Suprapubic skin (tissue), 4 donors: ENCODE results near the gene ZNF281. TPM values are rescaled to one million over a fixed set of nuclear protein-coding genes. Genes with fewer than 3 reads are reported as not detected.
"Not testable (repeated sequence)": the region's sequence is repeated elsewhere in the genome, so short reads cannot be mapped to it uniquely, and the experiment has no call there.

Source experiments
- DNase-seq, 2 donors: peaks; one replicate each; pipeline ENCODE4 v3.0.0-alpha.2; 2019; ENCODE audit warnings: low spot score in 2 of 2
- H3K27ac ChIP-seq: fragments of 200-600 bp; sonication (generic); one replicate; pipeline ENCODE4 v1.5.1; 2019
- H3K27me3 ChIP-seq: fragments of 200-600 bp; sonication (generic); one replicate; pipeline ENCODE4 v1.5.1; 2019
- H3K36me3 ChIP-seq: fragments of 200-600 bp; sonication (generic); one replicate; pipeline ENCODE4 v1.5.1; 2019
- H3K4me1 ChIP-seq: fragments of 200-600 bp; sonication (generic); one replicate; pipeline ENCODE4 v1.5.1; 2019
- H3K4me3 ChIP-seq: fragments of 200-600 bp; sonication (generic); one replicate; pipeline ENCODE4 v1.5.1; 2019; ENCODE audit warnings: mild to moderate bottlenecking
- H3K9me3 ChIP-seq: fragments of 200-600 bp; sonication (generic); one replicate; pipeline ENCODE4 v1.5.1; 2019
- CTCF ChIP-seq, 2 donors: fragments of 200-600 bp in 1 of 2; fragments of 450-650 bp in 1 of 2; sonication (generic) in 1 of 2; IDR thresholded peaks; one replicate each; pipeline ENCODE4 v1.5.1; 2016 to 2019; ENCODE audit warnings: antibody characterized with exemption in 2 of 2, mild to moderate bottlenecking in 1 of 2, moderate library complexity in 1 of 2
- EP300 ChIP-seq: sonication (generic); formaldehyde crosslinking; IDR thresholded peaks from one replicate; pipeline ENCODE4 v1.6.1; 2017; ENCODE audit warnings: antibody characterized with exemption
- POLR2A ChIP-seq, 2 donors: fragments of 450-650 bp; IDR thresholded peaks; one replicate each; pipeline ENCODE4 v1.6.1; 2017; ENCODE audit warnings: antibody characterized with exemption in 2 of 2, mild to moderate bottlenecking in 2 of 2, moderate library complexity in 2 of 2
- POLR2AphosphoS5 ChIP-seq, 3 donors: sonication (generic); formaldehyde crosslinking; IDR thresholded peaks; one replicate each; pipeline ENCODE4 v1.6.1; 2017; ENCODE audit warnings: antibody characterized with exemption in 3 of 3
- WGBS: methylation state at CpG from one replicate; pipeline ENCODE4 v1.1.5; 2018; 5-methylcytosine and 5-hydroxymethylcytosine counted together
- total RNA-seq, 4 donors: library from RNA; depleted of rRNA; stranded (reverse); fragments of >200 nt; gene quantifications; one replicate each; pipeline ENCODE4 v1.1.0, GENCODE V29; 2016

Gene ZNF281
- total RNA-seq, 4 donors from 2014 or later, result 4.5 to 9.4 (median 8.2) TPM

- H3K36me3 ChIP-seq, result no peaks in the 10 kb centered on the region
- no peak overlapping the region for H3K4me3 ChIP-seq
- no peak for DNase-seq
- TF ChIP-seq CTCF (IDR thresholded peaks at IDR 0.05), result no peak
- no peak for TF ChIP-seq POLR2A (IDR thresholded peaks at IDR 0.05)
- TF ChIP-seq POLR2AphosphoS5 (IDR thresholded peaks at IDR 0.05), result no peak
- TF ChIP-seq EP300, result no peak
- WGBS, result 58% methylated on average over 5 of the region's 5 CpGs
- no peaks in the 10 kb centered on the region for H3K27me3 ChIP-seq
- no peaks in the 10 kb centered on the region for H3K4me1 ChIP-seq
- no peaks in the 10 kb centered on the region for H3K9me3 ChIP-seq
- H3K27ac ChIP-seq, result no peak overlapping the region
These were observed 45.0 kb downstream of the ZNF281 start for GRCh38 chr1:200364831-200365230.

- Histone ChIP-seq H3K27ac (no peak overlapping the region), H3K27me3 (no peaks in the 10 kb centered on the region), H3K36me3 (no peaks in the 10 kb centered on the region), H3K4me1 (no peaks in the 10 kb centered on the region), H3K9me3 (no peaks in the 10 kb centered on the region), H3K4me3 (no peak overlapping the region)
- TF ChIP-seq POLR2A (IDR thresholded peaks at IDR 0.05) (no peak), POLR2AphosphoS5 (IDR thresholded peaks at IDR 0.05) (no peak), CTCF (IDR thresholded peaks at IDR 0.05) (no peak), EP300 (no peak)
- no peak for DNase-seq
- 82% methylated on average over 2 of the region's 2 CpGs for WGBS
These were observed 45.6 kb downstream of the ZNF281 start for GRCh38 chr1:200364091-200364759.

- Histone ChIP-seq H3K27ac (no peak overlapping the region), H3K4me1 (no peaks in the 10 kb centered on the region), H3K27me3 (no peaks in the 10 kb centered on the region), H3K36me3 (no peaks in the 10 kb centered on the region), H3K9me3 (no peaks in the 10 kb centered on the region), H3K4me3 (no peak overlapping the region)
- DNase-seq, result no peak
- 63% methylated on average over 5 of the region's 5 CpGs for WGBS
- TF ChIP-seq POLR2AphosphoS5 (IDR thresholded peaks at IDR 0.05), result no peak
- no peak for TF ChIP-seq CTCF (IDR thresholded peaks at IDR 0.05)
- no peak for TF ChIP-seq EP300
- TF ChIP-seq POLR2A (IDR thresholded peaks at IDR 0.05), result no peak
These were observed 46.4 kb downstream of the ZNF281 start for GRCh38 chr1:200363264-200363933.

GRCh38 chr1:200362421-200362820, 47.4 kb downstream of the ZNF281 start:
- TF ChIP-seq POLR2A (IDR thresholded peaks at IDR 0.05) (no peak), CTCF (IDR thresholded peaks at IDR 0.05) (no peak), POLR2AphosphoS5 (IDR thresholded peaks at IDR 0.05) (no peak), EP300 (no peak)
- 86% methylated on average over 2 of the region's 2 CpGs for WGBS
- no peaks in the 10 kb centered on the region for H3K4me1 ChIP-seq
- H3K4me3 ChIP-seq, result no peak overlapping the region
- H3K27ac ChIP-seq, result no peak overlapping the region
- no peaks in the 10 kb centered on the region for H3K27me3 ChIP-seq
- DNase-seq, result no peak
- H3K36me3 ChIP-seq, result no peaks in the 10 kb centered on the region
- no peaks in the 10 kb centered on the region for H3K9me3 ChIP-seq

GRCh38 chr1:200359610-200360163, 50.1 kb downstream of the ZNF281 start:
- no peak overlapping the region for H3K4me3 ChIP-seq
- no peaks in the 10 kb centered on the region for H3K36me3 ChIP-seq
- H3K9me3 ChIP-seq, result no peaks in the 10 kb centered on the region
- H3K27me3 ChIP-seq, result no peaks in the 10 kb centered on the region
- no peak for DNase-seq
- TF ChIP-seq POLR2A (IDR thresholded peaks at IDR 0.05) (no peak), CTCF (IDR thresholded peaks at IDR 0.05) (no peak), POLR2AphosphoS5 (IDR thresholded peaks at IDR 0.05) (no peak), EP300 (no peak)
- no peaks in the 10 kb centered on the region for H3K4me1 ChIP-seq
- WGBS, result 73% methylated on average over 3 of the region's 3 CpGs
- H3K27ac ChIP-seq, result no peak overlapping the region

GRCh38 chr1:200357925-200358324, 51.9 kb downstream of the ZNF281 start:
- not testable (repeated sequence) for H3K9me3 ChIP-seq, H3K36me3 ChIP-seq, H3K27me3 ChIP-seq, H3K4me1 ChIP-seq, DNase-seq, H3K4me3 ChIP-seq, H3K27ac ChIP-seq
- 76% methylated on average over 6 of the region's 6 CpGs for WGBS
